T1000 (cell line): ENCODE measurements around the gene CHFR.
"Not testable (repeated sequence)": the region's sequence is repeated elsewhere in the genome, so short reads cannot be mapped to it uniquely, and the experiment has no call there.

Experiments used
- DNase-seq: peaks from one replicate; lab custom pipeline; 2025; ENCODE audit warnings: mixed read lengths; lab: John Stamatoyannopoulos, UW

CHFR gene

GRCh38 chr12:132874620-132875019, 12.8 kb downstream of the CHFR start:
- DNase-seq, result not testable (repeated sequence)

GRCh38 chr12:132874175-132874574, 13.2 kb downstream of the CHFR start:
- DNase-seq, result no peak

- DNase-seq, result no peak
These were observed 13.7 kb downstream of the CHFR start for GRCh38 chr12:132873724-132874123.

DNA sequence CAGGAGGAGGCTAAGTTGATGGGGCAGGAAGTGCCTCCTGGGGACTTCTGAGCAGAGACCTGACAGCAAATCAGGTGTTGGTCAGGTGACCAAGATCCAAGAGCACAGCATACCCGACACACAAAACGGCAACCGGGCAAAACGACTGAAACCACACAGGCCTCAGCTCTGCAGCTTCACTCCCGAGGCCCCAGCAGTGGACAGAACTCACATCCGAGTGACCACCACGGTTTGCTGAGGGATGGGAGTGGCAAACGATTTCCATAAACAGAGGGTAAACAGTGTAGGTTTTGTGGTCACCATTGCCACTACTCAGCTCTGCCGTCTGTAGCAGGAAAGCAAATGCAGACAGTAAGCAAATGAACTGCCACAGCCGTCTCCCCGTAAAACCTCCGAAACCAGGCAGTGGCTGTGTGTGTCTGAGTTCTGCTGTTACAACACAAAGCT, 14.4 kb downstream of the CHFR start:
- no peak for DNase-seq

- DNase-seq, result no peak
These were observed 15.1 kb downstream of the CHFR start for GRCh38 chr12:132872073-132872855.

- no peak for DNase-seq
These were observed 17.9 kb downstream of the CHFR start for GRCh38 chr12:132869551-132869950.

DNA sequence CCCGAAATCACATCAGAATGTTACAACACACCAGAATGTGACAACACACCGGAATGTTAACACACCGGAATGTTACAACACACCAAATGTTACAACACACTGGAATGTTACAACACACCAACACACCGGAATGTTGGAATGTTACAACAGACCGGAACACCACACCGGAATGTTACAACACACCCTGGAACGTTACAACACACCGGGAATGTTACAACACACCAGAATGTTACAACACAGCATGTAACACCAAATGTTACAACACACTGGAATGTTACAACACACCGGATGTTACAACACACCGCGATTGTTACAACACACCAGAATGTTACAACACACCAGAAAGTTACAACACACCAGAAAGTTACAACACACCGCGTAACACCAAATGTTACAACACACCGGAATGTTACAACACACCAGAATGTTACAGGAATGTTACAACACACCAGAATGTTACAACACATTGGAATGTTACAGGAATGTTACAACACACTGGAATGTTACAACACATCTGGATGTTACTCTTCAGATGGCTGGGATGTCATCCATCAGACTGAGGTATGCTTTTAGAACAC, 21.1 kb downstream of the CHFR start:
- no peak for DNase-seq

DNA sequence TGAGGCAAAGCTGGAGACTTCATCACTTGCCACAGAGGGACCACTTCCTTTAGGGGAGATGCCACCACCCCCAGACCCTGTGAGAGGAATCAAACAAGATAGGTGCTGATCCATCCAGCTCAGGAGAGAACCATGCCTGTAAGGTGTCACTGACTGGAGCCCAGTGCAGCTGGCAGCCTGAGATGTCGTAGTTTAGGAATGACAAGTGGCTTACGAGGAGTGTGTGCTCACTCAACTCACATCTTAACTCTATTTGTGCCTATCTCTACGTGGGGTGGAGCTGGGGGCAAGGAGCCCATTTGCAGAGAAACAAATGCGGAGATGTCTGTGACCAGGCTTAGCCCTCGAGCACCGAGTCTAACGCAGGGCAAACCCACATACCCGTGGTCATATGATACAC, 25.8 kb downstream of the CHFR start:
- DNase-seq, result no peak

GRCh38 chr12:132858718-132859266, 28.6 kb downstream of the CHFR start:
- no peak for DNase-seq

DNA sequence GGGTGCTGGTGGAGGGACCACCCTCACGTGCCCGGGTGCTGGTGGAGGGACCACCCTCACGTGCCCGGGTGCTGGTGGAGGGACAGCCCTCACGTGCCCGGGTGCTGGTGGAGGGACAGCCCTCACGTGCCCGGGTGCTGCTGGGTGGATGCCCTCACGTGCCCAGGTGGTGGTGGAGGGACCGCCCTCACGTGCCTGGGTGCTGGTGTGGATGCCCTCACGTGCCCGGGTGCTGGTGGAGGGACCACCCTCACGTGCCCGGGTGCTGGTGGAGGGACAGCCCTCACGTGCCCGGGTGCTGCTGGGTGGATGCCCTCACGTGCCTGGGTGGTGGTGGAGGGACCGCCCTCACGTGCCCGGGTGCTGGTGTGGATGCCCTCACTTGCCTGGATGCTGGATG, 30.4 kb downstream of the CHFR start:
- DNase-seq, result not testable (repeated sequence)

DNA sequence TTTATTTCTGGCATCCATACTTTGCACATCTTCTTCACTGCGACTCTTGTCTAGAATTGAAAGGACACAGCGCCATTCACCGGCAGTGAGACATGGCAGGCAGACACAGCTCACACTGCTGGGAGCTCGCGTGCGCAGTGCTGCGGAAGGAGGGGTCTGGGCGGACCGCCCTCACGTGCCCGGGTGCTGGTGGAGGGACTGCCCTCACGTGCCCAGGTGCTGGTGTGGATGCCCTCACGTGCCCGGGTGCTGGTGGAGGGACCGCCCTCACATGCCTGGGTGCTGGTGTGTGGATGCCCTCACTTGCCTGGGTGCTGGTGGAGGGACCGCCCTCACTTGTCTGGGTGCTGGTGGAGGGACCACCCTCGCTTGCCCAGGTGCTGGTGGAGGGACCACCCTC, 30.8 kb downstream of the CHFR start:
- no peak for DNase-seq

GRCh38 chr12:132855211-132855610, 32.2 kb downstream of the CHFR start:
- DNase-seq, result not testable (repeated sequence)

DNA sequence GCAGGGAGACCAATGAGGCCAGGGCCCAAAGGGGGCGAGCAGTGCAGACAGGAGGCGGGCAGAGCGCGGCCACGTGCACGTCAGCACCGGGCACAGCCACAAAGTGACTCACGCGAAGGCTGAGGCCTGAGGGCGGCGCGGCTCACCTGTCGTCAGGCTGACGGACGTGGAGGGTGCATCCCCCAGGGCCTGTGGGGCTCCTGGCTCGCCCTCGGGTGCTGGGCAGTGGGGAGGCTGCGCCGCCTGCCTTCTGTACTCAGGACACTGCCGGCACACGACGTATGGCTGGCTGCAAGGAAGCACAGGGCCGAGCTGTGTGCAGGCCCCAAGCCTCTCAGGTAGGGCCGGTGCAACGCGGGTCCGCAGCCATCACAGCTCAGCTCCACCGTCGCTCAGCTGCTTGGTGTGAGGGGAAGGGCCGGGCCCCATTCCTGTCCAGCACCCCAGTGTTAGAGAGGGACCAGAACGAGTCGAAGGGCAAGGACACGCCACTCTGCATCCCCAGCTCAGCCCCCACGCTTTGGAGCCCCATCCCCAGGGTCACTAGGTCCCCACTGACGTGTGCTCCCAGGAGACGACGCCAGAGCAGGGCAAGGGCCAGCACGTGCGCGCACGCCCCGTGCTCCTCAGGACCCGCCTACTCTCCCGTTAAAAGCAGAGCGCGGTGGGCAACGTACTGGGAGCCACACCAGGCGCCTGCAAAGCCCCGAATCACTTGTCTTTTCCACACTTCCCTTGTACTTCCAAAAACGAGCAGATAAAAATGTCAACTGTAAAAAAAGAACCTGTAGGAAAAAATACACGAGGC, 33.9 kb downstream of the CHFR start:
- no peak for DNase-seq

- DNase-seq, result no peak
These were observed 34.9 kb downstream of the CHFR start for GRCh38 chr12:132852496-132852895.

DNA sequence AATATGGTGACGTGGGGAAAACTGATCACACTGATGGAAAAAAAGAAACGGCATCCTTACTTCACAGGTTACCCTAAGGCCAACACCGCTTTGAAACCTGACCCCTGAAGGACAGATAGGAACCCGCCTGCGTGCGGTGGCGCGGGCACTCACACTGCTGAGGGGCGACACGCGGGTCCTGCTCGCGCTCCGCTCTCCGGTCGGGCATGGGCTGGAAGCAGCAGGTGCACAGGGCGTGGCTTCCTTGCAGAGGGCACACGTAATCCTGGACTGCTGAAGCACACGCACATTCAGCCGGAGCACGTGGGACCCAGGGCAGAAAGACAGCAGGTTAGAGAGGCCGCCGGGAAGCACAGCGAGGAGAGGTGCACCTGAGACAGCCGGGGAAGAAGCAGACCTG, 35.9 kb downstream of the CHFR start:
- DNase-seq, result no peak

GRCh38 chr12:132850291-132850690, 37.1 kb downstream of the CHFR start:
- DNase-seq, result no peak

DNA sequence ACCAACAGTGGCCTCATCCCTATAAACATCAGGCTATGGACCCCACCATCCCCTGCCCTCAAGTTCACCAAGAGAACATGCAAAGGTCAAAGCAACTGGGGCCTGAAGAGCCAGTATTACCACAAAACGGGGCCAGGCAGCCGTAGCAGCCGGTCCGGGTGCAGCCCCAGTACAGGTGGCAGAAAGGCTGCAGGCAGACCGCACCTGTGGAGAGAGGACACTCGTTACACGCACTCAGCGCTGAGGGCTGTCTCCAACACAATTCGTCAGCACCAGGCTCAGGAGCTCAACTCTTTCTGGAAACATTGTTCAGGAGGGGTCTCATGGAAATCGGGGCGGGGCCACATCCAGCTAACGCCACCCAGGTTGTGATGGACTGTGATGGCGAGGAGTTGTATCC, 38.9 kb downstream of the CHFR start:
- no peak for DNase-seq

- no peak for DNase-seq
These were observed 39.7 kb downstream of the CHFR start for GRCh38 chr12:132847363-132848356.

DNA sequence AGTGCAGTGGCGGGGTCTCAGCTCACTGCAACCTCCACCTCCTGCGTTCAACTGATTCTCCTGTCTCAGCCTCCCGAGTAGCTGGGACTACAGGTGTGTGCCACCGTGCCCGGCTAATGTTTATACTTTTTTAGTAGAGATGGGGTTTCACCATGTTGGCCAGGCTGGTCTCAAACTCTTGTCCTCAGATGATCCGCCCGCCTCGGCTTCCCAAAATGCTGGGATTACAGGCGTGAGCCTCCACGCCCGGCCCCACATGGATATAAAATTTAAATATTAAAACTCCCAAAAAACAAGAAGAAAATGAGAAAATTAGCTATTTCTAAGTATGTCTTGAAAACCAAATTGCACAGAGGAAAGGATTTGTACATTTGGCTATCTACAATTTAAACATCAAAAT, 42.7 kb downstream of the CHFR start:
- not testable (repeated sequence) for DNase-seq

- DNase-seq, result no peak
These were observed 44.9 kb downstream of the CHFR start for GRCh38 chr12:132842449-132843045.

DNA sequence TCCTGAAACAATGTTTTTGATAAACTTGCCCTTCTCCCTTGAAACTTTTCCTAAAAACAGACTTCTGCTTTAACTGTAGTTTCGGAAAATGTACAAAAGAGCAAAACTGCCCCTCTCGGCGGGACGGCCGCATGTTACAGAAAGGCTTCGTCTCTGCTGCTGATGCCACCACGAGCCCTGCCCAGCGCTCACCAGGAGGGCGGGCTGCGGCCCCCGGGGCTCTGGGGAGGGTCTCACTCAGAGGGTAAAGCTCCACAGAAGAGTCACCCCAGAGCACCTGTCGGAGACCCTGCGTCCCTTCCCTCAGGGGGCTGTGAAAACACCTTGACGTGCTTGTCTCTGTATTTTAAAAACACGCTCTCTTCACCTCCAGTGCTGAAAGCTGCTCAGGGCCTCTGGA, 46.3 kb downstream of the CHFR start:
- DNase-seq, result no peak
